GM23338 (cell line): ENCODE measurements around the gene COX4I1.

ENCODE experiments used
- EZH2 ChIP-seq: fragments of 200-600 bp; sonication (generic); IDR thresholded peaks from one replicate; pipeline ENCODE4 v1.8.0; 2017; ENCODE audit warnings: antibody characterized with exemption, mild to moderate bottlenecking, low read depth; ENCODE audit not compliant: unreplicated experiment
- EZH2phosphoT487 ChIP-seq: fragments of 200-600 bp; sonication (generic); IDR thresholded peaks from one replicate; pipeline ENCODE4 v1.8.1; 2018; ENCODE audit warnings: antibody characterized with exemption; ENCODE audit not compliant: unreplicated experiment
- TF ChIP-seq, protein P1 (sequence below): IDR thresholded peaks from 2 replicates; pipeline ENCODE4 v1.6.1; 2016; ENCODE audit warnings: antibody characterized with exemption
- TF ChIP-seq, protein P2 (sequence below), 2 experiments: fragments of 200-600 bp in 1 of 2; sonication (generic) in 1 of 2; conservative IDR thresholded peaks; 2 replicates each; pipeline versions ENCODE4 v1.5.1 to v1.6.1; 2016 to 2017; ENCODE audit warnings: antibody characterized with exemption in 2 of 2, low read depth in 2 of 2, mild to moderate bottlenecking in 2 of 2, moderate library complexity in 1 of 2

DNA sequence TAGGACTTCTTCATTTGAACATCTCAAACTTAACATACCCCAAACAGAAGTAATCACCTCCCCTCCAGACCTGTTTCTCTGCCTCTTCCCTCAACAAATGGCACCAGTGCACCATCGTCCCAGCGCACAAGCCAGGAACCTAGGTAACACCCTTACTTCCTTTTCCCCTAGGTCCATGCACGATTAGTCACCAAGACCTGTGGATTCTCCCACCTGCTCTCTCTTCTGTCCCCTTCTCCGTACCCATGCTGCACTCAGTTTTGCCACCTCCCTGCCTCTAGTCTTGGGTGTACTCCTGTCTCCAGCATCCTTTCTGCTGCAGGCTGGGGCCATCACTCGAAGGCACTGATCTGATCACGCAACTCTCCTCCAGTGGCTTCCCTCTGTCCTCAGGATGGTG is 3.3 kb upstream of the COX4I1 start:
- TF ChIP-seq, protein P1, sequence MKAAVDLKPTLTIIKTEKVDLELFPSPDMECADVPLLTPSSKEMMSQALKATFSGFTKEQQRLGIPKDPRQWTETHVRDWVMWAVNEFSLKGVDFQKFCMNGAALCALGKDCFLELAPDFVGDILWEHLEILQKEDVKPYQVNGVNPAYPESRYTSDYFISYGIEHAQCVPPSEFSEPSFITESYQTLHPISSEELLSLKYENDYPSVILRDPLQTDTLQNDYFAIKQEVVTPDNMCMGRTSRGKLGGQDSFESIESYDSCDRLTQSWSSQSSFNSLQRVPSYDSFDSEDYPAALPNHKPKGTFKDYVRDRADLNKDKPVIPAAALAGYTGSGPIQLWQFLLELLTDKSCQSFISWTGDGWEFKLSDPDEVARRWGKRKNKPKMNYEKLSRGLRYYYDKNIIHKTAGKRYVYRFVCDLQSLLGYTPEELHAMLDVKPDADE = no peak
- TF ChIP-seq, protein P2, sequence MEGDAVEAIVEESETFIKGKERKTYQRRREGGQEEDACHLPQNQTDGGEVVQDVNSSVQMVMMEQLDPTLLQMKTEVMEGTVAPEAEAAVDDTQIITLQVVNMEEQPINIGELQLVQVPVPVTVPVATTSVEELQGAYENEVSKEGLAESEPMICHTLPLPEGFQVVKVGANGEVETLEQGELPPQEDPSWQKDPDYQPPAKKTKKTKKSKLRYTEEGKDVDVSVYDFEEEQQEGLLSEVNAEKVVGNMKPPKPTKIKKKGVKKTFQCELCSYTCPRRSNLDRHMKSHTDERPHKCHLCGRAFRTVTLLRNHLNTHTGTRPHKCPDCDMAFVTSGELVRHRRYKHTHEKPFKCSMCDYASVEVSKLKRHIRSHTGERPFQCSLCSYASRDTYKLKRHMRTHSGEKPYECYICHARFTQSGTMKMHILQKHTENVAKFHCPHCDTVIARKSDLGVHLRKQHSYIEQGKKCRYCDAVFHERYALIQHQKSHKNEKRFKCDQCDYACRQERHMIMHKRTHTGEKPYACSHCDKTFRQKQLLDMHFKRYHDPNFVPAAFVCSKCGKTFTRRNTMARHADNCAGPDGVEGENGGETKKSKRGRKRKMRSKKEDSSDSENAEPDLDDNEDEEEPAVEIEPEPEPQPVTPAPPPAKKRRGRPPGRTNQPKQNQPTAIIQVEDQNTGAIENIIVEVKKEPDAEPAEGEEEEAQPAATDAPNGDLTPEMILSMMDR (conservative IDR thresholded peaks at IDR 0.05; ENCODE audit: low read depth in 2 of 2) = no peak
- TF ChIP-seq EZH2 = no peak
- no peak for TF ChIP-seq EZH2phosphoT487
